GM23248 (cell line): Measurements from ENCODE around the gene EML1.

ENCODE experiments used
- EZH2 ChIP-seq: fragments of 200-600 bp; sonication (generic); IDR thresholded peaks from 2 replicates; pipeline ENCODE4 v1.6.1; 2018; ENCODE audit warnings: antibody characterized with exemption, mild to moderate bottlenecking; ENCODE audit not compliant: insufficient read depth, poor library complexity, severe bottlenecking
- EZH2phosphoT487 ChIP-seq: fragments of 200-600 bp; sonication (generic); IDR thresholded peaks from 2 replicates; pipeline ENCODE4 v1.6.1; 2018; ENCODE audit warnings: antibody characterized with exemption, moderate library complexity, mild to moderate bottlenecking, low read depth; ENCODE audit not compliant: insufficient read depth

- TF ChIP-seq EZH2phosphoT487: no peak
- no peak for TF ChIP-seq EZH2
These were observed 47.1 kb downstream of the EML1 start for GRCh38 chr14:99840265-99840664.
